ENCODE results near the gene FGF21.

DNA sequence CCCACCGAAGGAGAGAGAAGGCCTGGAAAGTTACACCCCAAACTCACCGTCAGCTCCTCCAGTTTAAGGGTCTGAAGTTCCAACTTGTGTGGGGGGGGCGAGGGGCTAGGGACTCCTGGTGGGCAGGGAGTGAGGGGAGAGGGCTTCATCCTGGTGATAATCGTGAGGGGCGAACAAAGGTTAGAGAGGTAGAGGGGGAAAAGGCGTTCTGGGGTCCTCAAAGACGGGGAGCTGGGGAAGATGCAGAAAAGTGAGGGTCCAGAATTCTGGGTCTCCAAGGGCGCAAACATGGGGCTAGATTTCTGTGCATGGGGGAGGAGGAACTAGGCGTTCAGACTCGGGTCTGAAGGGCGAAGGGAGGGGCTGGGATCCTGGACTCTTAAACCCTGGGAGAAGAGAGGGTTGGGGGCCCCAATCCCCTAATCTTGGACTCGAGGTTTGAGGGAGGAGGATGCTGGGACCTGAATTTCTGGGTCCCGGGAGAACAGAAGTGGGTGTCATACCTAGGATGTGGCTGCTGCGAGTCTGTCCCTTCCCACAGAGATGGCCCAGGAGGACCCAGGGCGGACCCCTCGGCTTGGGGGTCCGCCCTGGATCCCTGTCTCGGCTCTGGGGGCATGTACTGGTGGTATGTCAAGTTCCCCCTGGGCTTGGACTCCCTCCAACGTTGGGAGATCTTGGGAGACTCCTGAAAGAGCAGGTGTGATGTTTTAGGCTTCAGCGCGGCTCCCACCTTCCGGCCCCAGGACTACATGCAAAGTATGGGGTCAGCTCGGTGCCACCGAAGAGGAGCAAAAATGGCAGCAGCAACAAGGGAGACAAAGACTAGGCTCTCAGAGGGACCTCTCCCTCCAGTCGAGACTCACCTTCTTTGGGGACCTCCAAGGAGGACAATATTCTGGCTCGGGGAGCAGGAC is 40.3 kb upstream of the FGF21 start:
- TF ChIP-seq, protein P1, sequence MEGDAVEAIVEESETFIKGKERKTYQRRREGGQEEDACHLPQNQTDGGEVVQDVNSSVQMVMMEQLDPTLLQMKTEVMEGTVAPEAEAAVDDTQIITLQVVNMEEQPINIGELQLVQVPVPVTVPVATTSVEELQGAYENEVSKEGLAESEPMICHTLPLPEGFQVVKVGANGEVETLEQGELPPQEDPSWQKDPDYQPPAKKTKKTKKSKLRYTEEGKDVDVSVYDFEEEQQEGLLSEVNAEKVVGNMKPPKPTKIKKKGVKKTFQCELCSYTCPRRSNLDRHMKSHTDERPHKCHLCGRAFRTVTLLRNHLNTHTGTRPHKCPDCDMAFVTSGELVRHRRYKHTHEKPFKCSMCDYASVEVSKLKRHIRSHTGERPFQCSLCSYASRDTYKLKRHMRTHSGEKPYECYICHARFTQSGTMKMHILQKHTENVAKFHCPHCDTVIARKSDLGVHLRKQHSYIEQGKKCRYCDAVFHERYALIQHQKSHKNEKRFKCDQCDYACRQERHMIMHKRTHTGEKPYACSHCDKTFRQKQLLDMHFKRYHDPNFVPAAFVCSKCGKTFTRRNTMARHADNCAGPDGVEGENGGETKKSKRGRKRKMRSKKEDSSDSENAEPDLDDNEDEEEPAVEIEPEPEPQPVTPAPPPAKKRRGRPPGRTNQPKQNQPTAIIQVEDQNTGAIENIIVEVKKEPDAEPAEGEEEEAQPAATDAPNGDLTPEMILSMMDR (conservative IDR thresholded peaks at IDR 0.05; ENCODE audit: low read depth, low read length), result no peak
- no peak for TF ChIP-seq EZH2 (IDR thresholded peaks at IDR 0.05; ENCODE audit: low read length, unreplicated experiment)
- TF ChIP-seq EZH2phosphoT487 (IDR thresholded peaks at IDR 0.05; ENCODE audit: borderline replicate concordance, low read length), result no peak

Data from PC-3 (cell line).